IMR-90 (cell line): ENCODE measurements around the gene GNG7. TPM values are rescaled to one million over a fixed set of nuclear protein-coding genes. Genes with fewer than 3 reads are reported as not detected.
A peak's percentile ranks its signal among the peaks of the same experiment; 100 is the strongest.
"Not testable (repeated sequence)": the region's sequence is repeated elsewhere in the genome, so short reads cannot be mapped to it uniquely, and the experiment has no call there.

ENCODE experiments used
- ATAC-seq: fragments of 200-7000 bp; cut with Tn5 transposase; 2 replicates; pipeline ENCODE4 v1.9.1; 2020; ENCODE audit warnings: low read depth, mild to moderate bottlenecking, moderate library complexity
- BruUV-seq: library from RNA; stranded (reverse); fragments of 400-500 nt; replicated peaks from 2 replicates; lab custom pipeline; 2021; lab: Mats Ljungman, UMichigan
- CTCF ChIA-PET: fragments of 300-600 bp; formaldehyde crosslinking; extraction: SDS; loops from one replicate; lab custom pipeline; 2021; ENCODE audit warnings: antibody characterized with exemption; lab: Yijun Ruan, JAX
- POLR2A ChIA-PET: fragments of 300-600 bp; sonication (Branson Sonifier 250); formaldehyde crosslinking; loops from one replicate; lab custom pipeline; 2022; ENCODE audit warnings: antibody characterized with exemption; ENCODE audit not compliant: unreplicated experiment; lab: Charles Lee
- DNase-seq: peaks from one replicate; pipeline ENCODE4 v3.0.0; 2013
- H2AFZ ChIP-seq: replicated peaks from 2 replicates; pipeline ENCODE3; 2013; ENCODE audit warnings: low read length, mild to moderate bottlenecking; ENCODE audit not compliant: poor library complexity
- H2AK5ac ChIP-seq: 2 replicates; pipeline ENCODE4 v1.6.1; 2013; ENCODE audit warnings: low read depth, low read length, inconsistent platforms
- H2AK9ac ChIP-seq: replicated peaks from 2 replicates; pipeline ENCODE3; 2013; ENCODE audit warnings: mild to moderate bottlenecking, low read depth, low read length, moderate library complexity; ENCODE audit not compliant: poor library complexity
- H2BK120ac ChIP-seq: 2 replicates; pipeline ENCODE4 v1.6.1; 2013; ENCODE audit warnings: low read depth, low read length, inconsistent platforms
- H2BK15ac ChIP-seq: 3 replicates; pipeline ENCODE4 v1.6.1; 2013; ENCODE audit warnings: low read depth, low read length, inconsistent platforms
- H2BK20ac ChIP-seq: 2 replicates; pipeline ENCODE4 v1.6.1; 2013; ENCODE audit warnings: low read depth, mild to moderate bottlenecking, inconsistent platforms, low read length, moderate library complexity
- H2BK5ac ChIP-seq: 2 replicates; pipeline ENCODE4 v1.6.1; 2013; ENCODE audit warnings: mild to moderate bottlenecking, low read depth, low read length, inconsistent platforms; ENCODE audit not compliant: poor library complexity, severe bottlenecking
- H3K14ac ChIP-seq: replicated peaks from 2 replicates; pipeline ENCODE4 v1.6.1; 2013; ENCODE audit warnings: low read depth, low read length, inconsistent platforms
- H3K18ac ChIP-seq: 2 replicates; pipeline ENCODE4 v1.6.1; 2013; ENCODE audit warnings: low read depth, low read length, control low read depth
- H3K23ac ChIP-seq: 2 replicates; pipeline ENCODE4 v1.6.1; 2013; ENCODE audit warnings: low read depth, low read length, inconsistent platforms
- H3K27ac ChIP-seq: 2 replicates; pipeline ENCODE4 v1.5.1; 2013; ENCODE audit warnings: mild to moderate bottlenecking, control low read depth, low read length; ENCODE audit not compliant: insufficient read depth
- H3K27me3 ChIP-seq: 2 replicates; pipeline ENCODE4 v1.6.1; 2013; ENCODE audit warnings: low read length; ENCODE audit not compliant: control insufficient read depth, insufficient read depth
- H3K36me3 ChIP-seq: 2 replicates; pipeline ENCODE4 v1.6.1; 2013; ENCODE audit warnings: low read length, mixed read lengths; ENCODE audit not compliant: control insufficient read depth, insufficient read depth
- H3K4ac ChIP-seq: 2 replicates; pipeline ENCODE4 v1.6.1; 2013; ENCODE audit warnings: low read depth, low read length, inconsistent platforms
- H3K4me1 ChIP-seq: 2 replicates; pipeline ENCODE4 v1.6.1; 2013; ENCODE audit warnings: low read length, mixed read lengths; ENCODE audit not compliant: control insufficient read depth, insufficient read depth
- H3K4me2 ChIP-seq: 2 replicates; pipeline ENCODE4 v1.6.1; 2013; ENCODE audit warnings: low read depth, mild to moderate bottlenecking, control low read depth, low read length, moderate library complexity
- H3K4me3 ChIP-seq: 2 replicates; pipeline ENCODE4 v1.5.1; 2013; ENCODE audit warnings: low read depth, mild to moderate bottlenecking, control low read depth, low read length, moderate library complexity; ENCODE audit not compliant: insufficient read depth
- H3K56ac ChIP-seq: 2 replicates; pipeline ENCODE4 v1.6.1; 2013; ENCODE audit warnings: low read length, inconsistent platforms; ENCODE audit not compliant: insufficient read depth; ENCODE audit errors: extremely low read depth
- H3K79me1 ChIP-seq, 2 experiments: 2 replicates each; pipeline ENCODE4 v1.6.1; 2013; ENCODE audit warnings: low read length in 2 of 2, inconsistent platforms in 1 of 2, low read depth in 1 of 2
- H3K9ac ChIP-seq: 2 replicates; pipeline ENCODE4 v1.6.1; 2013; ENCODE audit warnings: low read depth, low read length, control low read depth
- H3K9me1 ChIP-seq: 2 replicates; pipeline ENCODE4 v1.6.1; 2013; ENCODE audit warnings: low read length, inconsistent platforms; ENCODE audit not compliant: insufficient read depth
- H3K9me3 ChIP-seq: 2 replicates; pipeline ENCODE4 v1.6.1; 2013; ENCODE audit warnings: low read length; ENCODE audit not compliant: control insufficient read depth, insufficient read depth
- H4K20me1 ChIP-seq: 2 replicates; pipeline ENCODE4 v1.6.1; 2013; ENCODE audit warnings: low read length, inconsistent platforms; ENCODE audit not compliant: insufficient read depth
- H4K5ac ChIP-seq: 2 replicates; pipeline ENCODE4 v1.6.1; 2013; ENCODE audit warnings: mild to moderate bottlenecking, low read depth, low read length, control low read depth
- H4K8ac ChIP-seq, 2 experiments: 2 replicates each; pipeline ENCODE4 v1.6.1; 2013; ENCODE audit warnings: low read depth in 2 of 2, low read length in 2 of 2, control low read depth in 1 of 2, inconsistent platforms in 1 of 2
- H4K91ac ChIP-seq: 2 replicates; pipeline ENCODE4 v1.6.1; 2013; ENCODE audit warnings: low read depth, low read length, inconsistent platforms; ENCODE audit not compliant: insufficient read depth
- MAZ ChIP-seq: IDR thresholded peaks from 2 replicates; pipeline ENCODE4 v1.6.1; 2012; ENCODE audit warnings: low read depth, mild to moderate bottlenecking, low read length, improper control_type of control experiment, moderate library complexity, borderline replicate concordance
- NFE2L2 ChIP-seq: fragments of 150-350 bp; IDR thresholded peaks from 2 replicates; pipeline ENCODE4 v1.6.1; 2016; ENCODE audit warnings: low read depth, mild to moderate bottlenecking, low read length
- WGBS, 2 experiments: methylation state at CpG; one replicate each; pipeline versions ENCODE4 v1.1.5 to v1.1.7; 2013; ENCODE audit warnings: missing lambda C conversion rate in 2 of 2; ENCODE audit not compliant: insufficient read length in 1 of 2; ENCODE audit errors: extremely low coverage in 2 of 2; 5-methylcytosine and 5-hydroxymethylcytosine counted together
- dilution Hi-C: fragments of 300-500 bp; cut with HindIII; formaldehyde crosslinking; loops from one replicate; pipeline ENCODE4 v1.14.3; 2018; ENCODE audit warnings: low sequenced_read_pairs; ENCODE audit not compliant: unreplicated experiment
- in situ Hi-C: fragments of 300-500 bp; cut with MboI; formaldehyde crosslinking; loops from 3 replicates; pipeline ENCODE4 v1.14.3; 2019; ENCODE audit warnings: low sequenced_read_pairs, inconsistent platforms, mixed read lengths
- intact Hi-C: fragments of 100-400 bp; cut with micrococcal nuclease; formaldehyde crosslinking; loops from 2 replicates; pipeline ENCODE4 v1.10.0; 2022
- polyA plus RNA-seq, 3 experiments: library from polyadenylated mRNA; depleted of rRNA; stranded (reverse); fragments of >200 nt; gene quantifications; 2 replicates each; pipeline ENCODE4 v1.2.3, GENCODE V29; 2012; ENCODE audit warnings: low replicate concordance in 1 of 3
- total RNA-seq: library from RNA; depleted of rRNA; stranded (reverse); fragments of >200 nt; gene quantifications from 2 replicates; pipeline ENCODE4 v1.2.3, GENCODE V29; 2012
- TF ChIP-seq, protein P1 (sequence below): conservative IDR thresholded peaks from 2 replicates; pipeline ENCODE4 v1.5.1; 2012; ENCODE audit warnings: mild to moderate bottlenecking, low read depth, low read length, improper control_type of control experiment

Gene GNG7
- total and polyA plus RNA-seq, 2 of the 4 experiments (the other 2 are of a cell fraction) = under 0.01 to 0.21 TPM

DNA sequence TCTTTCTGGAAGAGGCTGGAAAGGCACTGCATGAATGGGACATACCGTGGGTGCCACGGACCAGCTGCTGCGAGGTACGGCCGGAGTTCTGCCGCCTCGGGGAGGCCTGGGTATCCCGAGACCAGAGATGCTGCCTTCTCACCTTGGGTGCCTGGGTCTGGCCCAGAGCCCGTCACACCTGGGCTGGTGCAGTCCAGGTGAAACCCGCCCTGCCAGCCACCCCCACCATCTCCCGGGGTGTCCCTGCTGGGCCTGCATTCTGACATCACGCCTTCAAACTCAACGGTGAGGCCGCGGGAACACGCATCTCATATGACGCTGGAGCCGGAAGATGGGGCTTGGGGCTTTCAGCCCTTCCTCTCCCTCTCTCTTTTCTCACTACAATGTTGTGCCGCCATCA is 128.6 kb downstream of the GNG7 start:
- Histone ChIP-seq H3K4me2 (no peak overlapping the region), H2BK120ac (no peak overlapping the region), H2AK9ac (peak overlapping the region; percentile 28), H2BK15ac (no peak overlapping the region), H4K20me1 (no peaks in the 10 kb centered on the region; the same call in 1 of the 2 replicates), H3K27me3 (no peaks in the 10 kb centered on the region), H3K14ac (no peak overlapping the region), H2AK5ac (peak overlapping the region; percentile 68), H3K23ac (no peak overlapping the region), H2AFZ (peak overlapping the region; percentile 43), H4K8ac (no peak overlapping the region), H3K4me3 (no peak overlapping the region), H3K36me3 (no peaks in the 10 kb centered on the region), H3K18ac (no peak overlapping the region), H4K91ac (no peak overlapping the region), H3K9ac (no peak overlapping the region), H3K9me1 (peaks cover 6% of the 10 kb centered on the region), H4K5ac (no peak overlapping the region), H3K56ac (no peak overlapping the region), H3K27ac (no peak overlapping the region), H3K4ac (peak overlapping the region; percentile 44; the same call in 1 of the 2 replicates), H2BK5ac (no peak overlapping the region), H3K9me3 (peaks cover 3% of the 10 kb centered on the region; the same call in 1 of the 2 replicates), H2BK20ac (no peak overlapping the region), H3K4me1 (peaks cover 12% of the 10 kb centered on the region), H3K79me1 (peaks cover 0 to 13% of the 10 kb centered on the region in 2 experiments; a peak in 1 of 4 replicates)
- in situ Hi-C loops = no loop called here
- dilution Hi-C loops = no loop called here
- TF ChIP-seq, protein P1, sequence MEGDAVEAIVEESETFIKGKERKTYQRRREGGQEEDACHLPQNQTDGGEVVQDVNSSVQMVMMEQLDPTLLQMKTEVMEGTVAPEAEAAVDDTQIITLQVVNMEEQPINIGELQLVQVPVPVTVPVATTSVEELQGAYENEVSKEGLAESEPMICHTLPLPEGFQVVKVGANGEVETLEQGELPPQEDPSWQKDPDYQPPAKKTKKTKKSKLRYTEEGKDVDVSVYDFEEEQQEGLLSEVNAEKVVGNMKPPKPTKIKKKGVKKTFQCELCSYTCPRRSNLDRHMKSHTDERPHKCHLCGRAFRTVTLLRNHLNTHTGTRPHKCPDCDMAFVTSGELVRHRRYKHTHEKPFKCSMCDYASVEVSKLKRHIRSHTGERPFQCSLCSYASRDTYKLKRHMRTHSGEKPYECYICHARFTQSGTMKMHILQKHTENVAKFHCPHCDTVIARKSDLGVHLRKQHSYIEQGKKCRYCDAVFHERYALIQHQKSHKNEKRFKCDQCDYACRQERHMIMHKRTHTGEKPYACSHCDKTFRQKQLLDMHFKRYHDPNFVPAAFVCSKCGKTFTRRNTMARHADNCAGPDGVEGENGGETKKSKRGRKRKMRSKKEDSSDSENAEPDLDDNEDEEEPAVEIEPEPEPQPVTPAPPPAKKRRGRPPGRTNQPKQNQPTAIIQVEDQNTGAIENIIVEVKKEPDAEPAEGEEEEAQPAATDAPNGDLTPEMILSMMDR = no peak
- TF ChIP-seq NFE2L2 = no peak
- no peak for TF ChIP-seq MAZ
- CTCF ChIA-PET = no interaction called here
- no TSS peak for BruUV-seq
- 88% methylated on average over 15 of the region's 19 CpGs; no CpG with 5 or more reads in 1 of the 2 experiments for WGBS, 2 experiments
- POLR2A ChIA-PET = no interaction called here
- DNase-seq (no peak), ATAC-seq (no peak)
- intact Hi-C loops = no loop called here

DNA sequence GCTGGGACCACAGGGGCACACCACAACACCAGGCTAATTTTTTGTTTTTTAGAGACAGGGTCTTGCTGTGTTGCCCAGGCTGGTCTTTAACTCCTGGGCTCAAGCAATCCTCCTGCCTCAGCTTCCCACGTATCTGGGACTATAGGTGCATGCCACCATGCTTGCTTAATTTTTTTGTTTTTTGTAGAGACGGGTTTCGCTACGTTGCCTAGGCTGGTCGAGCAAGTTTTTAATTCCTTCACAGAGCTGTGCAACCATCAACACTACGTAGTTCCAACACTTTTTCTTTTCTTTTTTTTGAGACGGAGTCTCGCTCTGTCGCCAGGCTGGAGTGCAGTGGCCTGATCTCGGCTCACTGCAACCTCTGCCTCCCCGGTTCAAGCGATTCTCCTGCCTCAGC is 130.3 kb downstream of the GNG7 start:
- H3K9me1 ChIP-seq, H4K8ac ChIP-seq, DNase-seq, H3K4me3 ChIP-seq, H3K9ac ChIP-seq, H4K91ac ChIP-seq, H2BK120ac ChIP-seq, H3K56ac ChIP-seq, H4K20me1 ChIP-seq, H3K18ac ChIP-seq, H3K23ac ChIP-seq, H3K9me3 ChIP-seq, H3K36me3 ChIP-seq, H3K79me1 ChIP-seq, BruUV-seq, H2AK5ac ChIP-seq, H3K14ac ChIP-seq, H3K4me1 ChIP-seq, H2BK15ac ChIP-seq, dilution Hi-C loops, H2BK20ac ChIP-seq, H3K4me2 ChIP-seq, H3K4ac ChIP-seq, POLR2A ChIA-PET, H2AFZ ChIP-seq, in situ Hi-C loops, H3K27me3 ChIP-seq, intact Hi-C loops, H4K5ac ChIP-seq, ATAC-seq, H3K27ac ChIP-seq, H2AK9ac ChIP-seq, H2BK5ac ChIP-seq: not testable (repeated sequence)
- CTCF ChIA-PET = interaction anchor here (0.6 kb wide), 1 partner anchor 19 kb away, joined by 3 read pairs; no protein-coding TSS in a partner anchor
- 85% methylated on average over 6 of the region's 12 CpGs; no CpG with 5 or more reads in 1 of the 2 experiments for WGBS, 2 experiments
